ENCODE data around the gene SLC2A13. TPM values are rescaled to one million over a fixed set of nuclear protein-coding genes. Genes with fewer than 3 reads are reported as not detected.

The SLC2A13 gene
- total RNA-seq, 1 experiment from 2014 or later, result 12.1 TPM

DNA sequence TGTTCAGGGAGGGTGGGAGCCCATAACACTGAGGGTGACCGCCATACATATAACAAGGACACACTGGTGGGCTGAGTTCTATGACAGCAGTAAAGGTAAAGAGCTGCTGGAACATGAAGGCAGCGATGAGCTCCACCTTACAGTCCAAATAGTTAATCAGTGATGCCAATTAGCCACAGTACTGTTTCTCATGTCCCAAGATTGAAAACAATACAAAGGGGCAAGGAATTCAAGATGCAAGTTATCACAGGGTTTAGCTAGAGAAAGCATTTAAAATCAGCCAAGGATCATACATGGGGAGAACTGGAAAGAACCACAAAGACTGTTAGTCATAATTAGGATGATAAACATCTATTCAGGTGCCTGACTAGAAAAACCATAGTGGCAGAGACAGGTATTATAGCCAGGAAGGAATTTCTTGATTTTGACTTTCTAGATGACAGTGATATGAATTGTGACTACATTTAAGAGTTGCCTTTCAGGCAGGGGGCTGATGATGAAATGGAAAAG is 221.2 kb downstream of the SLC2A13 start:
- Histone ChIP-seq H3K36me3 (ENCODE audit: control insufficient read depth, insufficient read depth, low read length) (no peaks in the 10 kb centered on the region), H3K27me3 (ENCODE audit: control insufficient read depth, insufficient read depth, low read length) (no peaks in the 10 kb centered on the region), H3K4me3 (ENCODE audit: low read depth in 2 of 2, low read length in 2 of 2) (no peak overlapping the region), H3K4me1 (ENCODE audit: control insufficient read depth, insufficient read depth, low read length) (no peaks in the 10 kb centered on the region), H3K9me3 (ENCODE audit: control insufficient read depth, insufficient read depth, low read depth, low read length) (no peaks in the 10 kb centered on the region), H3K27ac (ENCODE audit: low read length) (no peak overlapping the region)
- DNase-seq (ENCODE audit: low read depth, low spot score), result no peak
- no peak for TF ChIP-seq POLR2AphosphoS5 (IDR thresholded peaks at IDR 0.05; ENCODE audit: low read depth, low read length)
- TF ChIP-seq, protein P1, sequence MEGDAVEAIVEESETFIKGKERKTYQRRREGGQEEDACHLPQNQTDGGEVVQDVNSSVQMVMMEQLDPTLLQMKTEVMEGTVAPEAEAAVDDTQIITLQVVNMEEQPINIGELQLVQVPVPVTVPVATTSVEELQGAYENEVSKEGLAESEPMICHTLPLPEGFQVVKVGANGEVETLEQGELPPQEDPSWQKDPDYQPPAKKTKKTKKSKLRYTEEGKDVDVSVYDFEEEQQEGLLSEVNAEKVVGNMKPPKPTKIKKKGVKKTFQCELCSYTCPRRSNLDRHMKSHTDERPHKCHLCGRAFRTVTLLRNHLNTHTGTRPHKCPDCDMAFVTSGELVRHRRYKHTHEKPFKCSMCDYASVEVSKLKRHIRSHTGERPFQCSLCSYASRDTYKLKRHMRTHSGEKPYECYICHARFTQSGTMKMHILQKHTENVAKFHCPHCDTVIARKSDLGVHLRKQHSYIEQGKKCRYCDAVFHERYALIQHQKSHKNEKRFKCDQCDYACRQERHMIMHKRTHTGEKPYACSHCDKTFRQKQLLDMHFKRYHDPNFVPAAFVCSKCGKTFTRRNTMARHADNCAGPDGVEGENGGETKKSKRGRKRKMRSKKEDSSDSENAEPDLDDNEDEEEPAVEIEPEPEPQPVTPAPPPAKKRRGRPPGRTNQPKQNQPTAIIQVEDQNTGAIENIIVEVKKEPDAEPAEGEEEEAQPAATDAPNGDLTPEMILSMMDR (IDR thresholded peaks at IDR 0.05), result no peak
- TF ChIP-seq, protein P2, sequence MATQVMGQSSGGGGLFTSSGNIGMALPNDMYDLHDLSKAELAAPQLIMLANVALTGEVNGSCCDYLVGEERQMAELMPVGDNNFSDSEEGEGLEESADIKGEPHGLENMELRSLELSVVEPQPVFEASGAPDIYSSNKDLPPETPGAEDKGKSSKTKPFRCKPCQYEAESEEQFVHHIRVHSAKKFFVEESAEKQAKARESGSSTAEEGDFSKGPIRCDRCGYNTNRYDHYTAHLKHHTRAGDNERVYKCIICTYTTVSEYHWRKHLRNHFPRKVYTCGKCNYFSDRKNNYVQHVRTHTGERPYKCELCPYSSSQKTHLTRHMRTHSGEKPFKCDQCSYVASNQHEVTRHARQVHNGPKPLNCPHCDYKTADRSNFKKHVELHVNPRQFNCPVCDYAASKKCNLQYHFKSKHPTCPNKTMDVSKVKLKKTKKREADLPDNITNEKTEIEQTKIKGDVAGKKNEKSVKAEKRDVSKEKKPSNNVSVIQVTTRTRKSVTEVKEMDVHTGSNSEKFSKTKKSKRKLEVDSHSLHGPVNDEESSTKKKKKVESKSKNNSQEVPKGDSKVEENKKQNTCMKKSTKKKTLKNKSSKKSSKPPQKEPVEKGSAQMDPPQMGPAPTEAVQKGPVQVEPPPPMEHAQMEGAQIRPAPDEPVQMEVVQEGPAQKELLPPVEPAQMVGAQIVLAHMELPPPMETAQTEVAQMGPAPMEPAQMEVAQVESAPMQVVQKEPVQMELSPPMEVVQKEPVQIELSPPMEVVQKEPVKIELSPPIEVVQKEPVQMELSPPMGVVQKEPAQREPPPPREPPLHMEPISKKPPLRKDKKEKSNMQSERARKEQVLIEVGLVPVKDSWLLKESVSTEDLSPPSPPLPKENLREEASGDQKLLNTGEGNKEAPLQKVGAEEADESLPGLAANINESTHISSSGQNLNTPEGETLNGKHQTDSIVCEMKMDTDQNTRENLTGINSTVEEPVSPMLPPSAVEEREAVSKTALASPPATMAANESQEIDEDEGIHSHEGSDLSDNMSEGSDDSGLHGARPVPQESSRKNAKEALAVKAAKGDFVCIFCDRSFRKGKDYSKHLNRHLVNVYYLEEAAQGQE (IDR thresholded peaks at IDR 0.05; ENCODE audit: insufficient read depth in 1 of 2, low read depth in 2 of 2, low read length in 1 of 2), result no peak
- no peak for TF ChIP-seq SIN3A (IDR thresholded peaks at IDR 0.05; ENCODE audit: borderline replicate concordance, insufficient read depth, low read depth, low read length)
- TF ChIP-seq TCF7L2 (IDR thresholded peaks at IDR 0.05; ENCODE audit: low read depth, low read length), result no peak
- CTCF ChIA-PET, result interaction anchor here (0.5 kb wide), 1 partner anchor 66 kb away, joined by 3 read pairs; no protein-coding TSS in a partner anchor
- ATAC-seq, result no peak
- intact Hi-C loops (cut with micrococcal nuclease; ENCODE audit: unreplicated experiment), result no loop called here
- BruUV-seq (replicated peaks), result no TSS peak
- POLR2A ChIA-PET, result no interaction called here
- in situ Hi-C loops (cut with HindIII; ENCODE audit: low pct_unique_long_range_greater_than_20kb, low sequenced_read_pairs), result no loop called here

DNA sequence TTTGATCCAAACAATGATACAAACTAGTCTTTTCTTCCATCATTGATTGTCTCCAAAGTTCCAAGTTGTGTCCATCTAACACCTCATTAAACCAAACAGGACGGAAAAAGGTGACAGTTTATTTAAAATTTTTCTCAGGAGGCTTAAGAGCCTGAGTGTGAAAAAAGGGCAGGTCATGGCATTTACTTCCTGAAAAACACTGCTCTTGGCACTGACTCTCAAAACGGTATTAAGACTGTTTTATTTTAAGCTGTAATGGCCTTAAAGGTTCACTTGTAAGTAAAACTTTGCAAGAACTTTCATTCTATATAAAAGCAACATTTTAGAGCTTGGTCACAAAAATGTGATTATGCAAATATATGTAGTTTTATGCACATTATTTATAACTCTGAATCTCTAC is 222.5 kb downstream of the SLC2A13 start:
- no peaks in the 10 kb centered on the region for H3K4me1 ChIP-seq (ENCODE audit: control insufficient read depth, insufficient read depth, low read length)
- H3K9me3 ChIP-seq (ENCODE audit: control insufficient read depth, insufficient read depth, low read depth, low read length), result peaks cover 6% of the 10 kb centered on the region; the same call in 1 of the 2 replicates
- intact Hi-C loops (cut with micrococcal nuclease; ENCODE audit: unreplicated experiment), result no loop called here
- no peaks in the 10 kb centered on the region for H3K36me3 ChIP-seq (ENCODE audit: control insufficient read depth, insufficient read depth, low read length)
- ATAC-seq (no peak), DNase-seq (ENCODE audit: low read depth, low spot score) (no peak)
- CTCF ChIA-PET, result no interaction called here
- in situ Hi-C loops (cut with HindIII; ENCODE audit: low pct_unique_long_range_greater_than_20kb, low sequenced_read_pairs), result no loop called here
- BruUV-seq (replicated peaks), result no TSS peak
- H3K27me3 ChIP-seq (ENCODE audit: control insufficient read depth, insufficient read depth, low read length), result no peaks in the 10 kb centered on the region
- no peak overlapping the region for H3K27ac ChIP-seq (ENCODE audit: low read length)
- POLR2A ChIA-PET, result interaction anchor here (0.6 kb wide), 1 partner anchor 38 kb away, joined by 3 read pairs; no protein-coding TSS in a partner anchor
- H3K4me3 ChIP-seq (ENCODE audit: low read depth in 2 of 2, low read length in 2 of 2), result no peak overlapping the region
- TF ChIP-seq, protein P1 (IDR thresholded peaks at IDR 0.05), result no peak
- TF ChIP-seq, protein P2 (IDR thresholded peaks at IDR 0.05; ENCODE audit: insufficient read depth in 1 of 2, low read depth in 2 of 2, low read length in 1 of 2), result no peak
- TF ChIP-seq SIN3A (IDR thresholded peaks at IDR 0.05; ENCODE audit: borderline replicate concordance, insufficient read depth, low read depth, low read length) (no peak), TCF7L2 (IDR thresholded peaks at IDR 0.05; ENCODE audit: low read depth, low read length) (no peak), POLR2AphosphoS5 (IDR thresholded peaks at IDR 0.05; ENCODE audit: low read depth, low read length) (no peak)
